ENCODE data around the gene TMED10. TPM values are rescaled to one million over a fixed set of nuclear protein-coding genes. Genes with fewer than 3 reads are reported as not detected.

The TMED10 gene
- total RNA-seq, 1 experiment from 2014 or later, result 709 TPM

- no peaks in the 10 kb centered on the region for H3K9me3 ChIP-seq (ENCODE audit: insufficient read depth, low read depth)
- H3K4me3 ChIP-seq, result no peak overlapping the region
- no peak overlapping the region for H3K27ac ChIP-seq
- H4K20me1 ChIP-seq (ENCODE audit: insufficient read depth), result no peaks in the 10 kb centered on the region
- H3K27me3 ChIP-seq (ENCODE audit: insufficient read depth, low read depth), result no peaks in the 10 kb centered on the region
- TF ChIP-seq CTCF (conservative IDR thresholded peaks at IDR 0.05), result no peak
- no peak for TF ChIP-seq EZH2 (IDR thresholded peaks at IDR 0.05; ENCODE audit: low read depth)
- CTCF ChIA-PET, result interaction anchor here (0.7 kb wide), 1 partner anchor 23 kb away, joined by 10 read pairs; no protein-coding TSS in a partner anchor
- H3K4me2 ChIP-seq, result no peak overlapping the region
- DNase-seq, result no peak
- H3K4me1 ChIP-seq (replicated peaks; ENCODE audit: insufficient read depth), result peaks cover 14% of the 10 kb centered on the region
- no peaks in the 10 kb centered on the region for H3K9me2 ChIP-seq (ENCODE audit: insufficient read depth)
- no TSS peak for BruUV-seq (replicated peaks)
- no peaks in the 10 kb centered on the region; the same call in 1 of the 2 replicates for H3F3A ChIP-seq (ENCODE audit: insufficient read depth, low read depth)
- intact Hi-C loops (cut with micrococcal nuclease; ENCODE audit: unreplicated experiment), result no loop called here
- no peaks in the 10 kb centered on the region for H3K36me3 ChIP-seq (ENCODE audit: low read depth)
- H2AFZ ChIP-seq, result no peak overlapping the region
- H3K79me2 ChIP-seq (ENCODE audit: low read depth), result no peaks in the 10 kb centered on the region
- POLR2A ChIA-PET (ENCODE audit: unreplicated experiment), result interaction anchor here (0.7 kb wide), 1 partner anchor 8 kb away, joined by 25 read pairs; no protein-coding TSS in a partner anchor
These were observed 14.7 kb upstream of the TMED10 start for GRCh38 chr14:75191100-75191499.

GRCh38 chr14:75190023-75190422, 13.6 kb upstream of the TMED10 start:
- no peak for TF ChIP-seq EZH2 (IDR thresholded peaks at IDR 0.05; ENCODE audit: low read depth)
- no peak for TF ChIP-seq CTCF (conservative IDR thresholded peaks at IDR 0.05)
- Histone ChIP-seq H3K4me1 (replicated peaks; ENCODE audit: insufficient read depth) (peaks cover 18% of the 10 kb centered on the region), H4K20me1 (ENCODE audit: insufficient read depth) (no peaks in the 10 kb centered on the region), H3K9me3 (ENCODE audit: insufficient read depth, low read depth) (no peaks in the 10 kb centered on the region), H3K27ac (no peak overlapping the region), H3K4me3 (no peak overlapping the region), H3K79me2 (ENCODE audit: low read depth) (no peaks in the 10 kb centered on the region), H3K4me2 (no peak overlapping the region), H2AFZ (no peak overlapping the region), H3K9me2 (ENCODE audit: insufficient read depth) (no peaks in the 10 kb centered on the region), H3K27me3 (ENCODE audit: insufficient read depth, low read depth) (no peaks in the 10 kb centered on the region), H3K36me3 (ENCODE audit: low read depth) (no peaks in the 10 kb centered on the region), H3F3A (ENCODE audit: insufficient read depth, low read depth) (no peaks in the 10 kb centered on the region)
- no TSS peak for BruUV-seq (replicated peaks)
- intact Hi-C loops (cut with micrococcal nuclease; ENCODE audit: unreplicated experiment), result no loop called here
- POLR2A ChIA-PET (ENCODE audit: unreplicated experiment), result interaction anchor here (0.6 kb wide), 1 partner anchor 33 kb away, joined by 3 read pairs; no protein-coding TSS in a partner anchor
- DNase-seq, result no peak
- CTCF ChIA-PET, result no interaction called here

- H2AFZ ChIP-seq, result no peak overlapping the region
- H3K27ac ChIP-seq, result no peak overlapping the region
- peaks cover 31% of the 10 kb centered on the region for H3K4me1 ChIP-seq (replicated peaks; ENCODE audit: insufficient read depth)
- H4K20me1 ChIP-seq (ENCODE audit: insufficient read depth), result no peaks in the 10 kb centered on the region
- TF ChIP-seq CTCF (conservative IDR thresholded peaks at IDR 0.05), result no peak
- no peak for TF ChIP-seq EZH2 (IDR thresholded peaks at IDR 0.05; ENCODE audit: low read depth)
- H3F3A ChIP-seq (ENCODE audit: insufficient read depth, low read depth), result peaks cover 6% of the 10 kb centered on the region
- no peak overlapping the region for H3K4me3 ChIP-seq
- H3K4me2 ChIP-seq, result no peak overlapping the region
- intact Hi-C loops (cut with micrococcal nuclease; ENCODE audit: unreplicated experiment), result no loop called here
- H3K9me3 ChIP-seq (ENCODE audit: insufficient read depth, low read depth), result no peaks in the 10 kb centered on the region
- no TSS peak for BruUV-seq (replicated peaks)
- ChIA-PET CTCF (interaction anchor here (0.5 to 0.6 kb wide), 2 partner anchors 234 to 308 kb away, joined by 5 to 11 read pairs; no protein-coding TSS in a partner anchor), POLR2A (ENCODE audit: unreplicated experiment) (interaction anchor here (0.7 kb wide), 1 partner anchor 10 kb away, joined by 3 read pairs; no protein-coding TSS in a partner anchor)
- no peaks in the 10 kb centered on the region for H3K36me3 ChIP-seq (ENCODE audit: low read depth)
- no peaks in the 10 kb centered on the region for H3K79me2 ChIP-seq (ENCODE audit: low read depth)
- H3K9me2 ChIP-seq (ENCODE audit: insufficient read depth), result no peaks in the 10 kb centered on the region
- no peaks in the 10 kb centered on the region for H3K27me3 ChIP-seq (ENCODE audit: insufficient read depth, low read depth)
- DNase-seq, result no peak
These were observed 12.3 kb upstream of the TMED10 start for GRCh38 chr14:75188520-75189268.

Data from PC-9 (cell line).